ENCODE results near the gene VIPR2. TPM values are rescaled to one million over a fixed set of nuclear protein-coding genes. Genes with fewer than 3 reads are reported as not detected.

VIPR2 gene
- total RNA-seq, 1 experiment from 2014 or later, result not detected

DNA sequence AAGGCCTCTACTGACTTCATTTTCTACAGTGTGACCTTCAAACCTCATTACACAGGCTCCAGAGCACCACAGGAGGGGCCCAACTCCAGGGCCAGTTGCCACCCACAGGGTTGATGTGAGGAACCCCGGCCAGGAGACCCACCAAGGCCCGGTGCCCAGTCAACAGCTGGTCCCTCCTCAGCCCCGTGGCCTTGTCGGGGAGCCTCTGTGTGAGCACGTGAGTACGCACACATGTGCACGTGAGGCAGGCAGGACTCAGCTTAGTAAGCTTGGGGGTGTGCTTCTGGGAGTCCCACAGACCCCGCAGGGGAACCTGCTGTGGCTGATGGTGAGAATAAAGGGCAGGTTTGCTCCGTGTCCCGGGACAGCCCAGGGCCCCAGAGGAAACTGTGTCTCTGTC, 104.5 kb downstream of the VIPR2 start:
- H3K27me3 Mint-ChIP-seq (ENCODE audit: insufficient read depth, unreplicated experiment), result no peaks in the 10 kb centered on the region
- H3K36me3 Mint-ChIP-seq (ENCODE audit: insufficient read depth, unreplicated experiment), result no peaks in the 10 kb centered on the region
- no peak overlapping the region for H3K27ac Mint-ChIP-seq (ENCODE audit: low read depth, unreplicated experiment)
- no peak for DNase-seq (ENCODE audit: unreplicated experiment)
- no TSS peak for BruUV-seq (replicated peaks)
- no peak for TF ChIP-seq CTCF (IDR thresholded peaks at IDR 0.05; ENCODE audit: unreplicated experiment)
- H3K4me1 Mint-ChIP-seq (ENCODE audit: insufficient read depth, unreplicated experiment), result no peaks in the 10 kb centered on the region
- H3K9me3 Mint-ChIP-seq (ENCODE audit: unreplicated experiment), result no peaks in the 10 kb centered on the region
- ChIA-PET POLR2A (no interaction called here), CTCF (no interaction called here)
- H3K4me3 Mint-ChIP-seq (ENCODE audit: unreplicated experiment), result no peak overlapping the region
- intact Hi-C loops (cut with micrococcal nuclease), result no loop called here

GRCh38 chr7:159039716-159040115, 105.0 kb downstream of the VIPR2 start:
- BruUV-seq (replicated peaks), result no TSS peak

DNA sequence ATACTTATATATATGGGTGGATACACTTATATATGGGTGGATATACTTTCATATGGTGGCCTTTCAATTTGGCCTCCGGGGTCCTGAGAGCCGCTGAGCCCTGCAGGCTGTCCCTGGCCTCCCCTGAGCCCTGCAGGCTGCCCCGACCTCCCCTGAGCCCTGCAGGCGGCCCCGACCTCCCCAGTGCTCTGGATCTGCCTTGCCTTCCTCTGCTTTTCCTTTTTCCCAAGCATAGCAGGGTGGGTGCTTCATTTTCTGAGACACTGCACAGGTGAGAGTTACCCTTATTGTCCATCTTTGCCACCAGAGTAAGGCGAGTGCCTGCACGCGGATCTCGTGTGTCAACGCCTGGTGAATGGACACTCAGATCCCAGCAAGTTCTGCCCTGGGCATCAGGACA, 106.6 kb downstream of the VIPR2 start:
- CTCF ChIA-PET, result no interaction called here
- H3K27ac Mint-ChIP-seq (ENCODE audit: low read depth, unreplicated experiment), result no peak overlapping the region
- no peaks in the 10 kb centered on the region for H3K4me1 Mint-ChIP-seq (ENCODE audit: insufficient read depth, unreplicated experiment)
- POLR2A ChIA-PET, result no interaction called here
- DNase-seq (ENCODE audit: unreplicated experiment), result no peak
- no peaks in the 10 kb centered on the region for H3K36me3 Mint-ChIP-seq (ENCODE audit: insufficient read depth, unreplicated experiment)
- H3K4me3 Mint-ChIP-seq (ENCODE audit: unreplicated experiment), result no peak overlapping the region
- H3K9me3 Mint-ChIP-seq (ENCODE audit: unreplicated experiment), result no peaks in the 10 kb centered on the region
- TF ChIP-seq CTCF (IDR thresholded peaks at IDR 0.05; ENCODE audit: unreplicated experiment), result no peak
- BruUV-seq (replicated peaks), result no TSS peak
- no peaks in the 10 kb centered on the region for H3K27me3 Mint-ChIP-seq (ENCODE audit: insufficient read depth, unreplicated experiment)
- intact Hi-C loops (cut with micrococcal nuclease), result no loop called here

More at GRCh38 chr7:159039716-159040115, 105.0 kb downstream of the VIPR2 start:
- ChIA-PET CTCF (no interaction called here), POLR2A (no interaction called here)
- no peak overlapping the region for H3K4me3 Mint-ChIP-seq (ENCODE audit: unreplicated experiment)
- H3K36me3 Mint-ChIP-seq (ENCODE audit: insufficient read depth, unreplicated experiment), result no peaks in the 10 kb centered on the region
- no peaks in the 10 kb centered on the region for H3K4me1 Mint-ChIP-seq (ENCODE audit: insufficient read depth, unreplicated experiment)
- intact Hi-C loops (cut with micrococcal nuclease), result no loop called here
- H3K9me3 Mint-ChIP-seq (ENCODE audit: unreplicated experiment), result no peaks in the 10 kb centered on the region
- no peak overlapping the region for H3K27ac Mint-ChIP-seq (ENCODE audit: low read depth, unreplicated experiment)
- H3K27me3 Mint-ChIP-seq (ENCODE audit: insufficient read depth, unreplicated experiment), result no peaks in the 10 kb centered on the region
- DNase-seq (ENCODE audit: unreplicated experiment), result no peak
- no peak for TF ChIP-seq CTCF (IDR thresholded peaks at IDR 0.05; ENCODE audit: unreplicated experiment)

GRCh38 chr7:159036916-159037605, 107.6 kb downstream of the VIPR2 start:
- TF ChIP-seq CTCF (IDR thresholded peaks at IDR 0.05; ENCODE audit: unreplicated experiment), result no peak
- intact Hi-C loops (cut with micrococcal nuclease), result no loop called here
- Mint-ChIP-seq H3K4me3 (ENCODE audit: unreplicated experiment) (no peak overlapping the region), H3K27ac (ENCODE audit: low read depth, unreplicated experiment) (no peak overlapping the region), H3K36me3 (ENCODE audit: insufficient read depth, unreplicated experiment) (no peaks in the 10 kb centered on the region), H3K9me3 (ENCODE audit: unreplicated experiment) (no peaks in the 10 kb centered on the region), H3K4me1 (ENCODE audit: insufficient read depth, unreplicated experiment) (no peaks in the 10 kb centered on the region), H3K27me3 (ENCODE audit: insufficient read depth, unreplicated experiment) (no peaks in the 10 kb centered on the region)
- no peak for DNase-seq (ENCODE audit: unreplicated experiment)
- POLR2A ChIA-PET, result interaction anchor here (0.5 kb wide), 1 partner anchor 237 kb away, joined by 6 read pairs; no protein-coding TSS in a partner anchor
- CTCF ChIA-PET, result no interaction called here
- BruUV-seq (replicated peaks), result no TSS peak
